Nephron (organoid): ENCODE data around the gene ETV3L.

ENCODE experiments used
- H3K27ac Mint-ChIP-seq, 3 experiments: 2 replicates each; pipeline ENCODE4 v1.8.0; 2020; ENCODE audit warnings: mixed read lengths in 3 of 3, mild to moderate bottlenecking in 2 of 3, moderate library complexity in 1 of 3
- H3K27me3 Mint-ChIP-seq: 2 replicates; pipeline ENCODE4 v1.8.0; 2021; ENCODE audit warnings: low read depth, mild to moderate bottlenecking, moderate library complexity, mixed read lengths
- H3K36me3 Mint-ChIP-seq: 2 replicates; pipeline ENCODE4 v1.8.0; 2020; ENCODE audit warnings: low read depth, mixed read lengths
- H3K4me1 Mint-ChIP-seq: 2 replicates; pipeline ENCODE4 v1.8.0; 2020; ENCODE audit warnings: mixed read lengths
- H3K4me3 Mint-ChIP-seq, 3 experiments: 2 replicates each; pipeline ENCODE4 v1.8.0; 2020; ENCODE audit warnings: mild to moderate bottlenecking in 3 of 3, mixed read lengths in 3 of 3, moderate library complexity in 2 of 3
- H3K9me3 Mint-ChIP-seq: 2 replicates; pipeline ENCODE4 v1.8.0; 2020; ENCODE audit warnings: mixed read lengths
- TF ChIP-seq, protein P1 (sequence below), 3 experiments: fragments of 200-600 bp; sonication (generic); IDR thresholded peaks; one replicate each; pipeline ENCODE4 v1.5.0; 2021; ENCODE audit warnings: antibody characterized with exemption in 3 of 3; ENCODE audit not compliant: unreplicated experiment in 3 of 3

The ETV3L gene

GRCh38 chr1:157112186-157112867 lies 12.7 kb upstream of the ETV3L start:
- Mint-ChIP-seq H3K27me3 (peaks cover 63% of the 10 kb centered on the region), H3K4me3 (no peak overlapping the region), H3K27ac (peak overlapping the region; percentile 3 to 56 (median 11)), H3K36me3 (no peaks in the 10 kb centered on the region), H3K4me1 (peaks cover 24% of the 10 kb centered on the region), H3K9me3 (no peaks in the 10 kb centered on the region)
- TF ChIP-seq, protein P1, sequence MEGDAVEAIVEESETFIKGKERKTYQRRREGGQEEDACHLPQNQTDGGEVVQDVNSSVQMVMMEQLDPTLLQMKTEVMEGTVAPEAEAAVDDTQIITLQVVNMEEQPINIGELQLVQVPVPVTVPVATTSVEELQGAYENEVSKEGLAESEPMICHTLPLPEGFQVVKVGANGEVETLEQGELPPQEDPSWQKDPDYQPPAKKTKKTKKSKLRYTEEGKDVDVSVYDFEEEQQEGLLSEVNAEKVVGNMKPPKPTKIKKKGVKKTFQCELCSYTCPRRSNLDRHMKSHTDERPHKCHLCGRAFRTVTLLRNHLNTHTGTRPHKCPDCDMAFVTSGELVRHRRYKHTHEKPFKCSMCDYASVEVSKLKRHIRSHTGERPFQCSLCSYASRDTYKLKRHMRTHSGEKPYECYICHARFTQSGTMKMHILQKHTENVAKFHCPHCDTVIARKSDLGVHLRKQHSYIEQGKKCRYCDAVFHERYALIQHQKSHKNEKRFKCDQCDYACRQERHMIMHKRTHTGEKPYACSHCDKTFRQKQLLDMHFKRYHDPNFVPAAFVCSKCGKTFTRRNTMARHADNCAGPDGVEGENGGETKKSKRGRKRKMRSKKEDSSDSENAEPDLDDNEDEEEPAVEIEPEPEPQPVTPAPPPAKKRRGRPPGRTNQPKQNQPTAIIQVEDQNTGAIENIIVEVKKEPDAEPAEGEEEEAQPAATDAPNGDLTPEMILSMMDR (IDR thresholded peaks at IDR 0.05; ENCODE audit: unreplicated experiment in 3 of 3), result no peak

GRCh38 chr1:157111396-157112165 lies 12.0 kb upstream of the ETV3L start:
- no peaks in the 10 kb centered on the region for H3K36me3 Mint-ChIP-seq
- H3K9me3 Mint-ChIP-seq, result no peaks in the 10 kb centered on the region
- no peak overlapping the region for H3K4me3 Mint-ChIP-seq
- H3K4me1 Mint-ChIP-seq, result peaks cover 24% of the 10 kb centered on the region
- peaks cover 68% of the 10 kb centered on the region for H3K27me3 Mint-ChIP-seq
- TF ChIP-seq, protein P1 (IDR thresholded peaks at IDR 0.05; ENCODE audit: unreplicated experiment in 3 of 3), result no peak
- peak overlapping the region in 1 of 3 experiments; percentile 3 for H3K27ac Mint-ChIP-seq

DNA sequence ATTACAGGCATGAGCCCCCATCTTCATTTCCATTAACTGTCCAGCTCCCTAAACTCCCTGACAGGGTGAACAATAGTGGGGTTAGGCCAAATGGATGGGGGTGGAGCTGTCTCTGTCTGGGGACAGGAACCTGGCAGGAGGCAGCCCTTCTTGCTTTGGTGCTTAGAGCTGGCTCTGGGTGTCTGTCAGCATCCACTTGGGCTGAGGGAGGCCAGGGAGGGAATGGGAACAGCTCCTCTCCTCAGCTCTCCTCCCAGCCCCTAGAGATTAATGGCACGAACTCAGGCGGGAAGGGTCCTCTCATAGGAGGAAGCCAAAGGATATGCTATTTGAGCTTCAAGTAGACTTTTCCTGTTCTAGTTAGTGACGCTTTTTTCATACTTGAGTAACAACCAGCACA lies 11.1 kb upstream of the ETV3L start:
- H3K36me3 Mint-ChIP-seq, result no peaks in the 10 kb centered on the region
- TF ChIP-seq, protein P1 (IDR thresholded peaks at IDR 0.05; ENCODE audit: unreplicated experiment in 3 of 3), result no peak
- H3K9me3 Mint-ChIP-seq, result no peaks in the 10 kb centered on the region

GRCh38 chr1:157110003-157110402 lies 10.4 kb upstream of the ETV3L start:
- Mint-ChIP-seq H3K27me3 (peaks cover 82% of the 10 kb centered on the region), H3K4me3 (no peak overlapping the region), H3K9me3 (no peaks in the 10 kb centered on the region), H3K36me3 (no peaks in the 10 kb centered on the region), H3K4me1 (peaks cover 20% of the 10 kb centered on the region), H3K27ac (peak overlapping the region in 1 of 3 experiments; percentile 35)
- TF ChIP-seq, protein P1 (IDR thresholded peaks at IDR 0.05; ENCODE audit: unreplicated experiment in 3 of 3), result no peak

More for the DNA sequence above, 11.1 kb upstream of the ETV3L start:
- no peak overlapping the region for H3K4me3 Mint-ChIP-seq
- peaks cover 24% of the 10 kb centered on the region for H3K4me1 Mint-ChIP-seq
- H3K27me3 Mint-ChIP-seq, result peaks cover 76% of the 10 kb centered on the region
- H3K27ac Mint-ChIP-seq, result peak overlapping the region in 1 of 3 experiments; percentile 37

DNA sequence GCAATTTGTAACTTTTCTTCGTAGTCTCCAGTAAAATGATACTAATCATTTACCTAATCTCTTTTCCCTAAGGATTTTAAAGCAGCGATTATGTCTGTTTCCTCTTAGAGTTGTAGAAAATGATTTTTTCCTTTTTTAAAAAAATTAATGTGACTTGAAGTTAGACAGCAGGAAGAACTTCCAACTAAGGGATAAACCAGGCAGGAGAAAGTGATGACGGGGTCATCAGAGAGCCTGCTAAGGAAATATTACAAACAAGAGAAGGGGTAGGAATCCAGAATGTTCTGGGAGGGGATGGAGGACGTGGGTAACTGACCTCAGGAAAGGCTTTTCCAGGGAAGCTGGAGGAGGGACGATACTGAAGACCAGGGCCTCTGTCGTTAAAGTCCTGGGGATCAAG lies 8.8 kb upstream of the ETV3L start:
- Mint-ChIP-seq H3K27ac (no peak overlapping the region), H3K27me3 (peaks cover 73% of the 10 kb centered on the region), H3K36me3 (no peaks in the 10 kb centered on the region), H3K9me3 (no peaks in the 10 kb centered on the region), H3K4me1 (peaks cover 15% of the 10 kb centered on the region), H3K4me3 (no peak overlapping the region)
- TF ChIP-seq, protein P1 (IDR thresholded peaks at IDR 0.05; ENCODE audit: unreplicated experiment in 3 of 3), result no peak
